Keratinocyte (primary cell): ENCODE results near the gene RFX8. TPM values are rescaled to one million over a fixed set of nuclear protein-coding genes. Genes with fewer than 3 reads are reported as not detected.

Source experiments
- DNase-seq: peaks from one replicate; pipeline ENCODE4 v3.0.0-alpha.2; 2011; ENCODE audit warnings: low read depth, missing footprints, low spot score
- FAIRE-seq: peaks from 2 replicates; lab custom pipeline; 2011; peaks lifted over from hg19 to GRCh38; lab: Jason Lieb, UNC
- H2AFZ ChIP-seq: 2 replicates; pipeline ENCODE4 v1.6.0; 2012; ENCODE audit warnings: low read length, control low read depth, inconsistent platforms; ENCODE audit not compliant: control insufficient read depth
- H3K27ac ChIP-seq: 2 replicates; pipeline ENCODE4 v1.5.1; 2011; ENCODE audit warnings: low read length; ENCODE audit not compliant: control insufficient read depth, insufficient read depth
- H3K27me3 ChIP-seq: 3 replicates; pipeline ENCODE4 v1.6.0; 2011; ENCODE audit warnings: low read length; ENCODE audit not compliant: control insufficient read depth, insufficient read depth; ENCODE audit errors: extremely low read depth
- H3K36me3 ChIP-seq, 2 experiments: 2 replicates in 1 of 2; 3 replicates in 1 of 2; pipeline ENCODE4 v1.5.1; 2011; ENCODE audit warnings: low read length in 2 of 2, mild to moderate bottlenecking in 1 of 2; ENCODE audit not compliant: control insufficient read depth in 2 of 2, insufficient read depth in 2 of 2; ENCODE audit errors: extremely low read depth in 1 of 2
- H3K4me1 ChIP-seq: 3 replicates; pipeline ENCODE4 v1.5.1; 2011; ENCODE audit warnings: low read length; ENCODE audit not compliant: control insufficient read depth, insufficient read depth; ENCODE audit errors: extremely low read depth
- H3K4me2 ChIP-seq: 3 replicates; pipeline ENCODE4 v1.6.0; 2011; ENCODE audit warnings: low read depth, low read length; ENCODE audit not compliant: control insufficient read depth, insufficient read depth; ENCODE audit errors: extremely low read depth
- H3K4me3 ChIP-seq, 3 experiments: fragments of 200-600 bp in 1 of 3; sonication (generic) in 1 of 3; 2 replicates in 2 of 3; 3 replicates in 1 of 3; pipeline ENCODE4 v1.5.1; 2011 to 2016; ENCODE audit warnings: low read length in 3 of 3, mild to moderate bottlenecking in 3 of 3, control low read depth in 2 of 3, inconsistent platforms in 1 of 3, low read depth in 1 of 3, mixed read lengths in 1 of 3, mixed run types in 1 of 3, moderate library complexity in 1 of 3; ENCODE audit not compliant: control insufficient read depth in 2 of 3, insufficient read depth in 2 of 3; ENCODE audit errors: extremely low read depth in 1 of 3
- H3K79me2 ChIP-seq: 2 replicates; pipeline ENCODE4 v1.6.0; 2012; ENCODE audit warnings: low read length; ENCODE audit not compliant: control insufficient read depth, insufficient read depth
- H3K9ac ChIP-seq: 3 replicates; pipeline ENCODE4 v1.6.0; 2011; ENCODE audit warnings: low read length; ENCODE audit not compliant: control insufficient read depth, insufficient read depth; ENCODE audit errors: extremely low read depth
- H3K9me1 ChIP-seq: 3 replicates; pipeline ENCODE4 v1.6.0; 2011; ENCODE audit warnings: low read length; ENCODE audit not compliant: control insufficient read depth, insufficient read depth; ENCODE audit errors: extremely low read depth
- H3K9me3 ChIP-seq: 2 replicates; pipeline ENCODE4 v1.5.1; 2012; ENCODE audit warnings: low read depth, low read length; ENCODE audit not compliant: control insufficient read depth
- H4K20me1 ChIP-seq: 3 replicates; pipeline ENCODE4 v1.6.0; 2011; ENCODE audit warnings: low read length; ENCODE audit not compliant: control insufficient read depth, insufficient read depth; ENCODE audit errors: extremely low read depth
- CTCF ChIP-seq, 3 experiments: IDR thresholded peaks in 1 of 3; conservative IDR thresholded peaks in 1 of 3; optimal IDR thresholded peaks in 1 of 3; 2 replicates in 2 of 3; 3 replicates in 1 of 3; pipeline versions ENCODE3 to v1.5.1; 2011; ENCODE audit warnings: low read length in 3 of 3, mild to moderate bottlenecking in 3 of 3, moderate library complexity in 2 of 3, control low read depth in 1 of 3, inconsistent platforms in 1 of 3; ENCODE audit not compliant: insufficient read depth in 2 of 3; ENCODE audit errors: extremely low read depth in 1 of 3
- EZH2 ChIP-seq: IDR thresholded peaks from one replicate; pipeline ENCODE4 v1.6.1; 2012; ENCODE audit warnings: inconsistent platforms, mild to moderate bottlenecking, low read length, moderate library complexity
- dilution Hi-C: fragments of 300-500 bp; cut with MboI; formaldehyde crosslinking; loops from one replicate; pipeline ENCODE4 v1.7.0; 2020; ENCODE audit warnings: low sequenced_read_pairs; ENCODE audit not compliant: extremely low pct_ligation_motif_present
- polyA plus RNA-seq, 5 experiments: library from polyadenylated mRNA; depleted of rRNA in 3 of 5; stranded (reverse) in 3 of 5; stranded (forward) in 1 of 5; unstranded in 1 of 5; fragments of >200 nt; gene quantifications; 1 replicate in 1 of 5; 2 replicates in 3 of 5; 3 replicates in 1 of 5; pipeline versions ENCODE4 v1.2.1 to v1.2.3, GENCODE V29; 2011 to 2012; ENCODE audit warnings: missing spikeins in 2 of 5, low read depth in 1 of 5, low replicate concordance in 1 of 5

RFX8 gene
- polyA plus RNA-seq, 1 donor (not counting 4 experiments of a cell fraction or from before 2014, with no cell fraction given) = 0.05 TPM

- Histone ChIP-seq H3K9me1 (no peaks in the 10 kb centered on the region), H3K36me3 (no peaks in the 10 kb centered on the region), H3K9ac (no peak overlapping the region), H4K20me1 (no peaks in the 10 kb centered on the region), H3K27ac (no peak overlapping the region), H3K4me3 (no peak overlapping the region), H3K9me3 (no peaks in the 10 kb centered on the region), H2AFZ (no peak overlapping the region), H3K27me3 (no peaks in the 10 kb centered on the region), H3K79me2 (no peaks in the 10 kb centered on the region), H3K4me2 (no peak overlapping the region), H3K4me1 (peaks cover 5% of the 10 kb centered on the region)
- dilution Hi-C loops = no loop called here
- TF ChIP-seq EZH2 (no peak), CTCF (optimal IDR thresholded peaks at IDR 0.05 in 1 of 3, IDR thresholded peaks at IDR 0.05 in 1 of 3, conservative IDR thresholded peaks at IDR 0.05 in 1 of 3; ENCODE audit: extremely low read depth in 1 of 3, insufficient read depth in 2 of 3, low read length in 3 of 3) (no peak)
- DNase-seq (no peak), FAIRE-seq (no peak)
These were observed 71.2 kb downstream of the RFX8 start for GRCh38 chr2:101403745-101404144.

DNA sequence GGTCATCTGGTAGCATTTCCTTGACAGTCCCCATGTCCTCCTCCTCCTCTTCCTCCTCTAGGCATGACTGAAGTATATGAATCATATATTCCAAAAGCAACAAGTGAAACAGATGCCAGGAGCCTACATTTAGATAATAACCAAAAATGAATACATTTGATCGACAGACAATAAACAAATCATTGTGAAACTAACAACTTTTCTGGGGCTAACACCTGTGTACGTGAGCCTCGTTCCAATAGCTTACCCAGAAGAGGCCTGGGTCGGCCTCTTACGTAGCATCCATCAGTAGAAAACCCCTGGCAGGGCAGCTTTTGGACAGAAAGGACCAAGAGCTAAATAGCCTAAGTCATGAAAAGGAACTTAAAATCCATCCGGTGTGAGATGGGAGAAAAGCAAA lies 72.3 kb downstream of the RFX8 start:
- no peak overlapping the region for H2AFZ ChIP-seq
- no peaks in the 10 kb centered on the region for H3K9me1 ChIP-seq
- no peaks in the 10 kb centered on the region for H3K27me3 ChIP-seq
- no peak overlapping the region for H3K4me3 ChIP-seq
- H3K79me2 ChIP-seq = no peaks in the 10 kb centered on the region
- no peak overlapping the region for H3K27ac ChIP-seq
- H4K20me1 ChIP-seq = no peaks in the 10 kb centered on the region
- no peaks in the 10 kb centered on the region for H3K9me3 ChIP-seq
- TF ChIP-seq EZH2 = no peak
- no peak for TF ChIP-seq CTCF (optimal IDR thresholded peaks at IDR 0.05 in 1 of 3, IDR thresholded peaks at IDR 0.05 in 1 of 3, conservative IDR thresholded peaks at IDR 0.05 in 1 of 3; ENCODE audit: extremely low read depth in 1 of 3, insufficient read depth in 2 of 3, low read length in 3 of 3)
- FAIRE-seq (no peak), DNase-seq (no peak)
- H3K9ac ChIP-seq = no peak overlapping the region
- H3K4me1 ChIP-seq = peaks cover 5% of the 10 kb centered on the region
- no peaks in the 10 kb centered on the region for H3K36me3 ChIP-seq
- dilution Hi-C loops = no loop called here
- no peak overlapping the region for H3K4me2 ChIP-seq
